HepG2 (cell line): ENCODE results near the gene CD81. TPM values are rescaled to one million over a fixed set of nuclear protein-coding genes. Genes with fewer than 3 reads are reported as not detected.

Source experiments
- ARNT2 ChIP-seq: sonication (generic); formaldehyde crosslinking; IDR thresholded peaks from 2 replicates; pipeline ENCODE4 v1.8.0; 2022; ENCODE audit warnings: mild to moderate bottlenecking, low read depth, missing genetic modification reagents, moderate library complexity
- FOXP1 ChIP-seq, 2 experiments: fragments of 450-650 bp in 1 of 2; IDR thresholded peaks; 2 replicates each; pipeline ENCODE4 v1.6.1; 2017 to 2018; ENCODE audit warnings: antibody characterized with exemption in 1 of 2
- KMT2A ChIP-seq: sonication (generic); formaldehyde crosslinking; IDR thresholded peaks from 2 replicates; pipeline ENCODE4 v1.4.0; 2020; ENCODE audit warnings: missing genetic modification reagents
- NCOA2 ChIP-seq: sonication (generic); formaldehyde crosslinking; IDR thresholded peaks from 2 replicates; pipeline ENCODE4 v1.8.0; 2022; ENCODE audit warnings: inconsistent platforms
- NFAT5 ChIP-seq: sonication (generic); formaldehyde crosslinking; IDR thresholded peaks from 2 replicates; pipeline ENCODE4 v1.4.0; 2020; ENCODE audit warnings: missing genetic modification reagents
- TBX3 ChIP-seq: fragments of 450-650 bp; IDR thresholded peaks from 2 replicates; pipeline ENCODE4 v1.6.1; 2017; ENCODE audit warnings: antibody characterized with exemption, mild to moderate bottlenecking, inconsistent platforms, borderline replicate concordance
- TGIF2 ChIP-seq: IDR thresholded peaks from 2 replicates; pipeline ENCODE4 v1.6.1; 2016; ENCODE audit warnings: control low read depth, missing compliant biosample characterization
- TOPORS ChIP-seq: sonication (generic); formaldehyde crosslinking; IDR thresholded peaks from 2 replicates; pipeline ENCODE4 v1.8.0; 2023; ENCODE audit warnings: mild to moderate bottlenecking, missing genetic modification reagents
- ZGPAT ChIP-seq: IDR thresholded peaks from 2 replicates; pipeline ENCODE4 v1.6.1; 2016; ENCODE audit warnings: mild to moderate bottlenecking
- ZNF792 ChIP-seq: IDR thresholded peaks from 2 replicates; pipeline ENCODE4 v1.6.1; 2016
- polyA plus RNA-seq, 8 experiments: library from polyadenylated mRNA; depleted of rRNA in 3 of 8; stranded (reverse) in 7 of 8; unstranded in 1 of 8; fragments of >200 nt; fragmentation: Illumina TruSeq in 4 of 8; extraction: Trizol in 4 of 8; gene quantifications; 2 replicates each; pipeline versions ENCODE4 v1.2.1 to v1.2.3, GENCODE V29; 2011 to 2016; ENCODE audit warnings: low read depth in 4 of 8, missing spikeins in 1 of 8, mixed read lengths in 1 of 8; ENCODE audit not compliant: insufficient read depth in 1 of 8
- total RNA-seq, 5 experiments: library from RNA; depleted of rRNA; stranded (reverse); fragments of >200 nt; fragmentation: Illumina TruSeq; extraction: Trizol; gene quantifications; 2 replicates each; pipeline ENCODE4 v1.2.3, GENCODE V29; 2016; ENCODE audit warnings: low read depth in 1 of 5
- TF ChIP-seq, protein P1 (sequence below): sonication (generic); formaldehyde crosslinking; IDR thresholded peaks from 2 replicates; pipeline ENCODE4 v1.4.0; 2020; ENCODE audit warnings: missing genetic modification reagents, borderline replicate concordance
- TF ChIP-seq, protein P2 (sequence below): sonication (generic); formaldehyde crosslinking; IDR thresholded peaks from 2 replicates; pipeline ENCODE4 v1.5.1; 2020; ENCODE audit warnings: mild to moderate bottlenecking, missing genetic modification reagents, moderate library complexity

The CD81 gene
- total and polyA plus RNA-seq, 2 of the 13 experiments (the other 11 are each of a cell fraction or from before 2014, with no cell fraction given), result not detected

DNA sequence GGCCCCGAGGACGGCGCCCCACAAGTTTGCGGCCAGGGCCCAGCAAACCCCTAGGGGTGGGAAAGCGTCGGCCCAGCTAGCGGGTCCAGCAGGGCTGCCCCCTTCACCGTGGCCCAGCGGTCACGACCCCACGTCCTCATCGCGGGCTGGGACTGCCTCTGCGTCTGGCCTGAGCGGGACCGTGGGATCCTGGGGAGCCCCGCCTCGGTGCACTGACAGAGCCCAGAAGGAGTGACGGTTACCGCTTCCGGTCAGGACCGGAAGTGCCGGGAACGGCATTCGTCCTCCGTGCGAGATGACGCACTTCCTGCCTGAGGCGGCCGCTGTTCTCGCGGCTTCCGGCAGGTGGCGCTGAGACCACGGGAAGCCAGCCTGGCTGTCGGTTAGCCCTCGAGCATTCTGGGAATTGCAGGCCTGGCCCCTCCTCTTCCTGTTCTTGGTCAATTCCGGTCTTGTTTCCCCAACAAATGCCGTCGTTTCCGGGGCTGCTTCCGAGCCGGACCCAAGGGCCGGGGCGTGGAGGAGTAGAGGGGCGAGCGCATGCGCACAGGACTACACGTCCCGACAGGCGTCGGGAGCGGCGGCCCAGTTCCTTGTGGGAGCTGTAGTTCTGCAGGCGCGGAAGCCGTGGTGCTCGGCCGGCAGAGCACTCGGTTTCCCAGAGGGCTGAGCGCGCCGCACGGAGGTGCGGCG, 23.1 kb downstream of the CD81 start, which contains the start of gene TSSC4 (continued):
- TF ChIP-seq NFAT5 (CRISPR knock-in tag) (peak; percentile 58; the same call in 1 of the 2 replicates), ZGPAT (peak; percentile 93), TBX3 (peak; percentile 41; the same call in 1 of the 2 replicates), FOXP1 (IDR thresholded peaks at IDR 0.05) (no peak), FOXP1 (CRISPR knock-in tag; IDR thresholded peaks at IDR 0.05) (0 out of 2 replicates have a peak, but pooled peaks have one; percentile 41), KMT2A (CRISPR knock-in tag) (no peak), ZNF792 (CRISPR knock-in tag) (peak; percentile 91), ARNT2 (CRISPR knock-in tag) (0 out of 2 replicates have a peak, but pooled peaks have one; percentile 41), NCOA2 (CRISPR knock-in tag) (peak; percentile 61), TGIF2 (CRISPR knock-in tag) (0 out of 2 replicates have a peak, but pooled peaks have one; percentile 33), TOPORS (peak; percentile 86; the same call in 1 of the 2 replicates)
- TF ChIP-seq, protein P1, sequence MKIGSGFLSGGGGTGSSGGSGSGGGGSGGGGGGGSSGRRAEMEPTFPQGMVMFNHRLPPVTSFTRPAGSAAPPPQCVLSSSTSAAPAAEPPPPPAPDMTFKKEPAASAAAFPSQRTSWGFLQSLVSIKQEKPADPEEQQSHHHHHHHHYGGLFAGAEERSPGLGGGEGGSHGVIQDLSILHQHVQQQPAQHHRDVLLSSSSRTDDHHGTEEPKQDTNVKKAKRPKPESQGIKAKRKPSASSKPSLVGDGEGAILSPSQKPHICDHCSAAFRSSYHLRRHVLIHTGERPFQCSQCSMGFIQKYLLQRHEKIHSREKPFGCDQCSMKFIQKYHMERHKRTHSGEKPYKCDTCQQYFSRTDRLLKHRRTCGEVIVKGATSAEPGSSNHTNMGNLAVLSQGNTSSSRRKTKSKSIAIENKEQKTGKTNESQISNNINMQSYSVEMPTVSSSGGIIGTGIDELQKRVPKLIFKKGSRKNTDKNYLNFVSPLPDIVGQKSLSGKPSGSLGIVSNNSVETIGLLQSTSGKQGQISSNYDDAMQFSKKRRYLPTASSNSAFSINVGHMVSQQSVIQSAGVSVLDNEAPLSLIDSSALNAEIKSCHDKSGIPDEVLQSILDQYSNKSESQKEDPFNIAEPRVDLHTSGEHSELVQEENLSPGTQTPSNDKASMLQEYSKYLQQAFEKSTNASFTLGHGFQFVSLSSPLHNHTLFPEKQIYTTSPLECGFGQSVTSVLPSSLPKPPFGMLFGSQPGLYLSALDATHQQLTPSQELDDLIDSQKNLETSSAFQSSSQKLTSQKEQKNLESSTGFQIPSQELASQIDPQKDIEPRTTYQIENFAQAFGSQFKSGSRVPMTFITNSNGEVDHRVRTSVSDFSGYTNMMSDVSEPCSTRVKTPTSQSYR, result no peak
- TF ChIP-seq, protein P2, sequence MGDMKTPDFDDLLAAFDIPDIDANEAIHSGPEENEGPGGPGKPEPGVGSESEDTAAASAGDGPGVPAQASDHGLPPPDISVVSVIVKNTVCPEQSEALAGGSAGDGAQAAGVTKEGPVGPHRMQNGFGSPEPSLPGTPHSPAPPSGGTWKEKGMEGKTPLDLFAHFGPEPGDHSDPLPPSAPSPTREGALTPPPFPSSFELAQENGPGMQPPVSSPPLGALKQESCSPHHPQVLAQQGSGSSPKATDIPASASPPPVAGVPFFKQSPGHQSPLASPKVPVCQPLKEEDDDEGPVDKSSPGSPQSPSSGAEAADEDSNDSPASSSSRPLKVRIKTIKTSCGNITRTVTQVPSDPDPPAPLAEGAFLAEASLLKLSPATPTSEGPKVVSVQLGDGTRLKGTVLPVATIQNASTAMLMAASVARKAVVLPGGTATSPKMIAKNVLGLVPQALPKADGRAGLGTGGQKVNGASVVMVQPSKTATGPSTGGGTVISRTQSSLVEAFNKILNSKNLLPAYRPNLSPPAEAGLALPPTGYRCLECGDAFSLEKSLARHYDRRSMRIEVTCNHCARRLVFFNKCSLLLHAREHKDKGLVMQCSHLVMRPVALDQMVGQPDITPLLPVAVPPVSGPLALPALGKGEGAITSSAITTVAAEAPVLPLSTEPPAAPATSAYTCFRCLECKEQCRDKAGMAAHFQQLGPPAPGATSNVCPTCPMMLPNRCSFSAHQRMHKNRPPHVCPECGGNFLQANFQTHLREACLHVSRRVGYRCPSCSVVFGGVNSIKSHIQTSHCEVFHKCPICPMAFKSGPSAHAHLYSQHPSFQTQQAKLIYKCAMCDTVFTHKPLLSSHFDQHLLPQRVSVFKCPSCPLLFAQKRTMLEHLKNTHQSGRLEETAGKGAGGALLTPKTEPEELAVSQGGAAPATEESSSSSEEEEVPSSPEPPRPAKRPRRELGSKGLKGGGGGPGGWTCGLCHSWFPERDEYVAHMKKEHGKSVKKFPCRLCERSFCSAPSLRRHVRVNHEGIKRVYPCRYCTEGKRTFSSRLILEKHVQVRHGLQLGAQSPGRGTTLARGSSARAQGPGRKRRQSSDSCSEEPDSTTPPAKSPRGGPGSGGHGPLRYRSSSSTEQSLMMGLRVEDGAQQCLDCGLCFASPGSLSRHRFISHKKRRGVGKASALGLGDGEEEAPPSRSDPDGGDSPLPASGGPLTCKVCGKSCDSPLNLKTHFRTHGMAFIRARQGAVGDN (CRISPR knock-in tag), result peak; percentile 98
